Fibroblast of villous mesenchyme (primary cell): ENCODE measurements around the gene ITIH1. TPM values are rescaled to one million over a fixed set of nuclear protein-coding genes. Genes with fewer than 3 reads are reported as not detected.
A peak's percentile ranks its signal among the peaks of the same experiment; 100 is the strongest.

Experiments used
- DNase-seq: peaks from one replicate; pipeline ENCODE4 v3.0.0-alpha.2; 2010; ENCODE audit warnings: low read depth
- H3K4me3 ChIP-seq: 2 replicates; pipeline ENCODE4 v1.5.1; 2011; ENCODE audit warnings: low read depth, mild to moderate bottlenecking, low read length
- CTCF ChIP-seq: IDR thresholded peaks from 2 replicates; pipeline ENCODE4 v1.5.1; 2012; ENCODE audit warnings: low read depth, mild to moderate bottlenecking, low read length; ENCODE audit not compliant: insufficient read depth
- total RNA-seq: library from RNA; depleted of rRNA; stranded (reverse); fragments of >200 nt; gene quantifications from 2 replicates; pipeline ENCODE4 v1.2.3, GENCODE V29; 2012

Gene ITIH1
- total RNA-seq, 1 donor = not detected

- no peak overlapping the region for H3K4me3 ChIP-seq
- DNase-seq = peak; percentile 15
- peak; percentile 70 for TF ChIP-seq CTCF
These were observed 43.3 kb downstream of the ITIH1 start for GRCh38 chr3:52820736-52821135.

- DNase-seq = no peak
- TF ChIP-seq CTCF = no peak
- H3K4me3 ChIP-seq = no peak overlapping the region
These were observed 45.0 kb downstream of the ITIH1 start for GRCh38 chr3:52822363-52822762.

GRCh38 chr3:52824037-52824436 lies 46.6 kb downstream of the ITIH1 start:
- H3K4me3 ChIP-seq = no peak overlapping the region
- no peak for TF ChIP-seq CTCF
- DNase-seq = no peak

GRCh38 chr3:52827441-52827840 lies 50.0 kb downstream of the ITIH1 start:
- no peak for TF ChIP-seq CTCF
- no peak overlapping the region for H3K4me3 ChIP-seq
- no peak for DNase-seq

- DNase-seq = no peak
- H3K4me3 ChIP-seq = no peak overlapping the region
- peak; percentile 7 for TF ChIP-seq CTCF
These were observed 50.5 kb downstream of the ITIH1 start for GRCh38 chr3:52827866-52828376.

- no peak for TF ChIP-seq CTCF
- no peak for DNase-seq
- H3K4me3 ChIP-seq = no peak overlapping the region
These were observed 52.1 kb downstream of the ITIH1 start for GRCh38 chr3:52829482-52829881.

- DNase-seq = peak; percentile 14
- H3K4me3 ChIP-seq = no peak overlapping the region
- TF ChIP-seq CTCF = no peak
These were observed 52.6 kb downstream of the ITIH1 start for GRCh38 chr3:52829906-52830463.
